GDM1 (cell line): Measurements from ENCODE around the gene INPP4A.

Source experiments
- DNase-seq: peaks from one replicate; lab custom pipeline; 2025; lab: John Stamatoyannopoulos, UW

Gene INPP4A

GRCh38 chr2:98637401-98638147 is 192.9 kb downstream of the INPP4A start:
- no peak for DNase-seq

GRCh38 chr2:98643496-98644100 is 198.9 kb downstream of the INPP4A start:
- no peak for DNase-seq
